Measurements from ENCODE around the gene LRP8. TPM values are rescaled to one million over a fixed set of nuclear protein-coding genes. Genes with fewer than 3 reads are reported as not detected.

The LRP8 gene
- total RNA-seq, 1 experiment from 2014 or later, result 56.3 TPM

DNA sequence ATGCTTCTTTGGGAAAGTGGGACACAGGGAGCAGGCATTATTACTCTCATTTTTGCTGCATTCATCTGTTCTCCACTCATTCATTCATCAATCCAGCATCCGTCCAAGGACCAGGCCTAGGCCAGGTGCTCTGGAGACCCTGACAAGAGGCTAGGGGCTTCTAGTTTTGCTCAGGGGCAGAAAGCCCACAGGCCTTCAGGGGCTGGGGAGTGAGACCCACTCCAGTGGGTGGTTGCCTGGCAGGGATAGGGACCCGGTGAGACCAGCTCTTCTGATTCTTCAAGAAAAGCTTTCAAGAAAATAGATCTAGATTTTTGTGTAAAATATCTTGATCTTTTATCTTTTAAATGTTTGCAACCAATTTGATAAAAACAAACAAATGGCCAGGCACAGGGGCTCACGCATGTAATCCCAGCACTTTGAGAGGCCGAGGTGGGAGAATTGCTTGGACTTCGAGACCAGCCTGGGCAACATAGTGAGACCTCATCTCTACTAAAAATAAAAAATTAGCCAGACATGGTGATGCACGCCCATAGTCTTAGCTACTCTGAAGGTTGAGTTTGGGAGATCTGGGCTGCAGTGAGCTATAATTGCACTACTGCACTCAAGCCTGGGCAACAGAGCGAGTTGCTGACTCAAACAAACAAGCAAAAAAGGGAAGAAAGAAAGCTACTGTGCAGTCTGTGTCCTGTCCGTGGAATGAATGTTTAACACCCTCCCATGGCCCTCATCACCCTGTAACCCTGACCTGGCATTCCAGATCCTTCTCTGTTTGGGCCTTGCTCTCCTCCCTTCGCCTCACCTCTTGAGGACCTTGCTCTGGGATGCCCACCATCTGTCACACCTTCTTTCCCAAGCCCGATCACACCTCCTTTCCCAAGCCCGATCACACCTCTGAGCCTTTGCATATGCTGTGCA, 17.3 kb upstream of the LRP8 start:
- Histone ChIP-seq H4K20me1 (ENCODE audit: insufficient read depth) (no peaks in the 10 kb centered on the region), H3K36me3 (ENCODE audit: control insufficient read depth in 1 of 2, insufficient read depth in 2 of 2, low read length in 2 of 2) (no peaks in the 10 kb centered on the region), H2AFZ (ENCODE audit: low read depth, low read length, poor library complexity, severe bottlenecking) (no peak overlapping the region), H3K4me2 (ENCODE audit: low read length) (no peak overlapping the region), H3K79me2 (ENCODE audit: insufficient read depth, low read length) (no peaks in the 10 kb centered on the region), H3K9ac (ENCODE audit: low read length) (no peak overlapping the region), H3K4me1 (ENCODE audit: control insufficient read depth in 1 of 2, insufficient read depth in 2 of 2, low read length in 2 of 2) (no peaks in the 10 kb centered on the region), H3K9me2 (ENCODE audit: insufficient read depth) (no peaks in the 10 kb centered on the region), H3K27ac (ENCODE audit: low read depth, low read length) (no peak overlapping the region), H3K27me3 (ENCODE audit: insufficient read depth, low read length) (no peaks in the 10 kb centered on the region), H3K4me3 (replicated peaks in 1 of 2; ENCODE audit: low read depth in 1 of 2, low read length in 2 of 2) (no peak overlapping the region), H3K9me3 (ENCODE audit: control insufficient read depth in 1 of 2, insufficient read depth in 1 of 2, low read depth in 1 of 2, low read length in 2 of 2) (no peaks in the 10 kb centered on the region)
- ATAC-seq (no peak), DNase-seq (ENCODE audit: low read depth, low spot score) (no peak)
- intact Hi-C loops (cut with micrococcal nuclease), result no loop called here
- BruUV-seq (replicated peaks), result no TSS peak
- ChIA-PET POLR2A (no interaction called here), CTCF (no interaction called here), RAD21 (ENCODE audit: low non-redundant PET in 1 of 2, low total read pairs in 2 of 2, uncharacterized antibody in 2 of 2, unreplicated experiment in 2 of 2) (no interaction called here)
- no peak for TF ChIP-seq JUND (IDR thresholded peaks at IDR 0.05)

DNA sequence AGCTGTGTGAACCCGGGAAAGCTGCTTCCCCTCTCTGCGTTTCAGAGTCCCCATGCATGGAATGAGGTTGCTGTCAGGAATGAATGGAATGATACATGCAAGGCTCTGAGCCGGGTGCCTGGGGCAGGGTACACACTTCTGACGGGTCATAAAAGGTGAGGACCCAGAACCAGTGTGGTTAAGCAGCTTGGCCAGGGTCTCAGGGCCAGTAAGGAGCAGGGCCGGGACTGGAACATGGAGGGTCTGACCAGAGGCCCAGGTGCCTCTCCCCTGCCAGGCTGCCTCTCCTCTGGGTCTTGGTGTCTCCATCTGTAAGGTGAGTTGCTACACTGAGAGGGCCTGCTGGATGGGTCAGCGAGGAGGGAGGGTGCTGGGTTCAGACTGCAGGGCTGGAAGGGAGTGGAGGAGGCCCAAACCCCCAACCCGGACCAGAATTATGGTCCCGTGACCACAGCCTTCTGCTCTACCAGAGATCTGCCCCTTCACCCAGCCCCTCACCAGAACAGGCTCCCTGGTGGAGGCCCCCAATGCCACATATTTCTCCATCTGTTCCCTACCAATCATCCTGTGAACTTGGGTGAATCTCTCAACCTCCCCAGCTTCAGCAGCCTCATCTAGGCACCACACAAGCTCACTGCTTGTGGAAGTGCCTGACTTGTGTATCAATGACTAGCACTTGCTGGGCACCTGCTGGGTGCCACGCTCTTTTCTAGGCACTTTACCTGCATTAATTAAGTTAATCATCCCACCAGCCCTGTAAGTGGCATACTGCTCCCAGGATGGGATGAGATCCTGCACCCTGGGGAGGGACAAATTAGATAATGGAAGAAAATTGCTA, 16.2 kb upstream of the LRP8 start:
- Histone ChIP-seq H3K36me3 (ENCODE audit: control insufficient read depth in 1 of 2, insufficient read depth in 2 of 2, low read length in 2 of 2) (no peaks in the 10 kb centered on the region), H3K79me2 (ENCODE audit: insufficient read depth, low read length) (no peaks in the 10 kb centered on the region), H3K4me1 (ENCODE audit: control insufficient read depth in 1 of 2, insufficient read depth in 2 of 2, low read length in 2 of 2) (no peaks in the 10 kb centered on the region), H3K9me2 (ENCODE audit: insufficient read depth) (no peaks in the 10 kb centered on the region), H3K27ac (ENCODE audit: low read depth, low read length) (no peak overlapping the region), H3K9me3 (ENCODE audit: control insufficient read depth in 1 of 2, insufficient read depth in 1 of 2, low read depth in 1 of 2, low read length in 2 of 2) (no peaks in the 10 kb centered on the region), H3K27me3 (ENCODE audit: insufficient read depth, low read length) (no peaks in the 10 kb centered on the region), H3K4me3 (replicated peaks in 1 of 2; ENCODE audit: low read depth in 1 of 2, low read length in 2 of 2) (no peak overlapping the region), H3K4me2 (ENCODE audit: low read length) (no peak overlapping the region), H3K9ac (ENCODE audit: low read length) (no peak overlapping the region), H4K20me1 (ENCODE audit: insufficient read depth) (no peaks in the 10 kb centered on the region), H2AFZ (ENCODE audit: low read depth, low read length, poor library complexity, severe bottlenecking) (no peak overlapping the region)
- ATAC-seq (no peak), DNase-seq (ENCODE audit: low read depth, low spot score) (no peak)
- TF ChIP-seq, protein P1, sequence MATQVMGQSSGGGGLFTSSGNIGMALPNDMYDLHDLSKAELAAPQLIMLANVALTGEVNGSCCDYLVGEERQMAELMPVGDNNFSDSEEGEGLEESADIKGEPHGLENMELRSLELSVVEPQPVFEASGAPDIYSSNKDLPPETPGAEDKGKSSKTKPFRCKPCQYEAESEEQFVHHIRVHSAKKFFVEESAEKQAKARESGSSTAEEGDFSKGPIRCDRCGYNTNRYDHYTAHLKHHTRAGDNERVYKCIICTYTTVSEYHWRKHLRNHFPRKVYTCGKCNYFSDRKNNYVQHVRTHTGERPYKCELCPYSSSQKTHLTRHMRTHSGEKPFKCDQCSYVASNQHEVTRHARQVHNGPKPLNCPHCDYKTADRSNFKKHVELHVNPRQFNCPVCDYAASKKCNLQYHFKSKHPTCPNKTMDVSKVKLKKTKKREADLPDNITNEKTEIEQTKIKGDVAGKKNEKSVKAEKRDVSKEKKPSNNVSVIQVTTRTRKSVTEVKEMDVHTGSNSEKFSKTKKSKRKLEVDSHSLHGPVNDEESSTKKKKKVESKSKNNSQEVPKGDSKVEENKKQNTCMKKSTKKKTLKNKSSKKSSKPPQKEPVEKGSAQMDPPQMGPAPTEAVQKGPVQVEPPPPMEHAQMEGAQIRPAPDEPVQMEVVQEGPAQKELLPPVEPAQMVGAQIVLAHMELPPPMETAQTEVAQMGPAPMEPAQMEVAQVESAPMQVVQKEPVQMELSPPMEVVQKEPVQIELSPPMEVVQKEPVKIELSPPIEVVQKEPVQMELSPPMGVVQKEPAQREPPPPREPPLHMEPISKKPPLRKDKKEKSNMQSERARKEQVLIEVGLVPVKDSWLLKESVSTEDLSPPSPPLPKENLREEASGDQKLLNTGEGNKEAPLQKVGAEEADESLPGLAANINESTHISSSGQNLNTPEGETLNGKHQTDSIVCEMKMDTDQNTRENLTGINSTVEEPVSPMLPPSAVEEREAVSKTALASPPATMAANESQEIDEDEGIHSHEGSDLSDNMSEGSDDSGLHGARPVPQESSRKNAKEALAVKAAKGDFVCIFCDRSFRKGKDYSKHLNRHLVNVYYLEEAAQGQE (IDR thresholded peaks at IDR 0.05; ENCODE audit: low read depth), result no peak
- TF ChIP-seq EGR1 (IDR thresholded peaks at IDR 0.05; ENCODE audit: low read depth) (no peak), CEBPB (IDR thresholded peaks at IDR 0.05; ENCODE audit: low read depth) (no peak), TCF7L2 (IDR thresholded peaks at IDR 0.05; ENCODE audit: borderline replicate concordance, extremely low read depth, insufficient read depth, insufficient read length) (no peak), POLR2A (IDR thresholded peaks at IDR 0.05; ENCODE audit: borderline replicate concordance, extremely low read depth, insufficient read depth, insufficient read length) (no peak), SP1 (IDR thresholded peaks at IDR 0.05; ENCODE audit: low read depth) (no peak), RAD21 (IDR thresholded peaks at IDR 0.05; ENCODE audit: low read depth) (no peak), ELF1 (IDR thresholded peaks at IDR 0.05; ENCODE audit: borderline replicate concordance, low read depth) (no peak), CBX3 (IDR thresholded peaks at IDR 0.05; ENCODE audit: low read depth) (no peak), ZFX (IDR thresholded peaks at IDR 0.05) (no peak), SIN3A (IDR thresholded peaks at IDR 0.05; ENCODE audit: low read depth) (no peak), EZH2phosphoT487 (IDR thresholded peaks at IDR 0.05; ENCODE audit: borderline replicate concordance) (no peak), EZH2 (IDR thresholded peaks at IDR 0.05) (no peak)
- ChIA-PET POLR2A (no interaction called here), CTCF (no interaction called here), RAD21 (ENCODE audit: low non-redundant PET in 1 of 2, low total read pairs in 2 of 2, uncharacterized antibody in 2 of 2, unreplicated experiment in 2 of 2) (no interaction called here)
- intact Hi-C loops (cut with micrococcal nuclease), result no loop called here
- no TSS peak for BruUV-seq (replicated peaks)
